IMR-90 (cell line): ENCODE results near the gene PLXNA4. TPM values are rescaled to one million over a fixed set of nuclear protein-coding genes. Genes with fewer than 3 reads are reported as not detected.

Experiments used
- ATAC-seq: fragments of 200-7000 bp; cut with Tn5 transposase; 2 replicates; pipeline ENCODE4 v1.9.1; 2020; ENCODE audit warnings: low read depth, mild to moderate bottlenecking, moderate library complexity
- BruUV-seq: library from RNA; stranded (reverse); fragments of 400-500 nt; replicated peaks from 2 replicates; lab custom pipeline; 2021; lab: Mats Ljungman, UMichigan
- CTCF ChIA-PET: fragments of 300-600 bp; formaldehyde crosslinking; extraction: SDS; loops from one replicate; lab custom pipeline; 2021; ENCODE audit warnings: antibody characterized with exemption; lab: Yijun Ruan, JAX
- POLR2A ChIA-PET: fragments of 300-600 bp; sonication (Branson Sonifier 250); formaldehyde crosslinking; loops from one replicate; lab custom pipeline; 2022; ENCODE audit warnings: antibody characterized with exemption; ENCODE audit not compliant: unreplicated experiment; lab: Charles Lee
- DNase-seq: peaks from one replicate; pipeline ENCODE4 v3.0.0; 2013
- H2AFZ ChIP-seq: replicated peaks from 2 replicates; pipeline ENCODE3; 2013; ENCODE audit warnings: low read length, mild to moderate bottlenecking; ENCODE audit not compliant: poor library complexity
- H2AK5ac ChIP-seq: 2 replicates; pipeline ENCODE4 v1.6.1; 2013; ENCODE audit warnings: low read depth, low read length, inconsistent platforms
- H2AK9ac ChIP-seq: replicated peaks from 2 replicates; pipeline ENCODE3; 2013; ENCODE audit warnings: mild to moderate bottlenecking, low read depth, low read length, moderate library complexity; ENCODE audit not compliant: poor library complexity
- H2BK120ac ChIP-seq: 2 replicates; pipeline ENCODE4 v1.6.1; 2013; ENCODE audit warnings: low read depth, low read length, inconsistent platforms
- H2BK15ac ChIP-seq: 3 replicates; pipeline ENCODE4 v1.6.1; 2013; ENCODE audit warnings: low read depth, low read length, inconsistent platforms
- H2BK20ac ChIP-seq: 2 replicates; pipeline ENCODE4 v1.6.1; 2013; ENCODE audit warnings: low read depth, mild to moderate bottlenecking, inconsistent platforms, low read length, moderate library complexity
- H2BK5ac ChIP-seq: 2 replicates; pipeline ENCODE4 v1.6.1; 2013; ENCODE audit warnings: mild to moderate bottlenecking, low read depth, low read length, inconsistent platforms; ENCODE audit not compliant: poor library complexity, severe bottlenecking
- H3K14ac ChIP-seq: replicated peaks from 2 replicates; pipeline ENCODE4 v1.6.1; 2013; ENCODE audit warnings: low read depth, low read length, inconsistent platforms
- H3K18ac ChIP-seq: 2 replicates; pipeline ENCODE4 v1.6.1; 2013; ENCODE audit warnings: low read depth, low read length, control low read depth
- H3K23ac ChIP-seq: 2 replicates; pipeline ENCODE4 v1.6.1; 2013; ENCODE audit warnings: low read depth, low read length, inconsistent platforms
- H3K27ac ChIP-seq: 2 replicates; pipeline ENCODE4 v1.5.1; 2013; ENCODE audit warnings: mild to moderate bottlenecking, control low read depth, low read length; ENCODE audit not compliant: insufficient read depth
- H3K27me3 ChIP-seq: 2 replicates; pipeline ENCODE4 v1.6.1; 2013; ENCODE audit warnings: low read length; ENCODE audit not compliant: control insufficient read depth, insufficient read depth
- H3K36me3 ChIP-seq: 2 replicates; pipeline ENCODE4 v1.6.1; 2013; ENCODE audit warnings: low read length, mixed read lengths; ENCODE audit not compliant: control insufficient read depth, insufficient read depth
- H3K4ac ChIP-seq: 2 replicates; pipeline ENCODE4 v1.6.1; 2013; ENCODE audit warnings: low read depth, low read length, inconsistent platforms
- H3K4me1 ChIP-seq: 2 replicates; pipeline ENCODE4 v1.6.1; 2013; ENCODE audit warnings: low read length, mixed read lengths; ENCODE audit not compliant: control insufficient read depth, insufficient read depth
- H3K4me2 ChIP-seq: 2 replicates; pipeline ENCODE4 v1.6.1; 2013; ENCODE audit warnings: low read depth, mild to moderate bottlenecking, control low read depth, low read length, moderate library complexity
- H3K4me3 ChIP-seq: 2 replicates; pipeline ENCODE4 v1.5.1; 2013; ENCODE audit warnings: low read depth, mild to moderate bottlenecking, control low read depth, low read length, moderate library complexity; ENCODE audit not compliant: insufficient read depth
- H3K56ac ChIP-seq: 2 replicates; pipeline ENCODE4 v1.6.1; 2013; ENCODE audit warnings: low read length, inconsistent platforms; ENCODE audit not compliant: insufficient read depth; ENCODE audit errors: extremely low read depth
- H3K79me1 ChIP-seq, 2 experiments: 2 replicates each; pipeline ENCODE4 v1.6.1; 2013; ENCODE audit warnings: low read length in 2 of 2, inconsistent platforms in 1 of 2, low read depth in 1 of 2
- H3K9ac ChIP-seq: 2 replicates; pipeline ENCODE4 v1.6.1; 2013; ENCODE audit warnings: low read depth, low read length, control low read depth
- H3K9me1 ChIP-seq: 2 replicates; pipeline ENCODE4 v1.6.1; 2013; ENCODE audit warnings: low read length, inconsistent platforms; ENCODE audit not compliant: insufficient read depth
- H3K9me3 ChIP-seq: 2 replicates; pipeline ENCODE4 v1.6.1; 2013; ENCODE audit warnings: low read length; ENCODE audit not compliant: control insufficient read depth, insufficient read depth
- H4K20me1 ChIP-seq: 2 replicates; pipeline ENCODE4 v1.6.1; 2013; ENCODE audit warnings: low read length, inconsistent platforms; ENCODE audit not compliant: insufficient read depth
- H4K5ac ChIP-seq: 2 replicates; pipeline ENCODE4 v1.6.1; 2013; ENCODE audit warnings: mild to moderate bottlenecking, low read depth, low read length, control low read depth
- H4K8ac ChIP-seq, 2 experiments: 2 replicates each; pipeline ENCODE4 v1.6.1; 2013; ENCODE audit warnings: low read depth in 2 of 2, low read length in 2 of 2, control low read depth in 1 of 2, inconsistent platforms in 1 of 2
- H4K91ac ChIP-seq: 2 replicates; pipeline ENCODE4 v1.6.1; 2013; ENCODE audit warnings: low read depth, low read length, inconsistent platforms; ENCODE audit not compliant: insufficient read depth
- BHLHE40 ChIP-seq: fragments of 150-350 bp; IDR thresholded peaks from 2 replicates; pipeline ENCODE4 v1.6.1; 2016; ENCODE audit warnings: mild to moderate bottlenecking, low read depth, low read length
- CEBPB ChIP-seq: IDR thresholded peaks from 2 replicates; pipeline ENCODE4 v1.6.1; 2012; ENCODE audit warnings: low read depth, low read length, improper control_type of control experiment
- CHD1 ChIP-seq: IDR thresholded peaks from 2 replicates; pipeline ENCODE4 v1.6.1; 2012; ENCODE audit warnings: low read depth, low read length, improper control_type of control experiment
- CTCF ChIP-seq: conservative IDR thresholded peaks from 2 replicates; pipeline ENCODE4 v1.5.1; 2012; ENCODE audit warnings: mild to moderate bottlenecking, low read depth, low read length, improper control_type of control experiment
- FOS ChIP-seq: fragments of 150-350 bp; IDR thresholded peaks from 2 replicates; pipeline ENCODE4 v1.6.1; 2016; ENCODE audit warnings: low read depth, low read length
- MAFK ChIP-seq: IDR thresholded peaks from 2 replicates; pipeline ENCODE4 v1.6.1; 2012; ENCODE audit warnings: low read depth, low read length, improper control_type of control experiment
- MAZ ChIP-seq: IDR thresholded peaks from 2 replicates; pipeline ENCODE4 v1.6.1; 2012; ENCODE audit warnings: low read depth, mild to moderate bottlenecking, low read length, improper control_type of control experiment, moderate library complexity, borderline replicate concordance
- MXI1 ChIP-seq: IDR thresholded peaks from 2 replicates; pipeline ENCODE4 v1.6.1; 2012; ENCODE audit warnings: low read depth, mild to moderate bottlenecking, low read length, moderate library complexity, borderline replicate concordance
- NFE2L2 ChIP-seq: fragments of 150-350 bp; IDR thresholded peaks from 2 replicates; pipeline ENCODE4 v1.6.1; 2016; ENCODE audit warnings: low read depth, mild to moderate bottlenecking, low read length
- POLR2A ChIP-seq: IDR thresholded peaks from 2 replicates; pipeline ENCODE4 v1.6.1; 2012; ENCODE audit warnings: mild to moderate bottlenecking, low read depth, low read length
- RAD21 ChIP-seq: IDR thresholded peaks from 2 replicates; pipeline ENCODE4 v1.6.1; 2012; ENCODE audit warnings: low read length, improper control_type of control experiment
- RFX5 ChIP-seq: IDR thresholded peaks from 2 replicates; pipeline ENCODE4 v1.8.0; 2012; ENCODE audit warnings: low read depth, mild to moderate bottlenecking, low read length, moderate library complexity
- USF2 ChIP-seq: fragments of 150-350 bp; IDR thresholded peaks from 2 replicates; pipeline ENCODE4 v1.6.1; 2017; ENCODE audit warnings: mild to moderate bottlenecking, antibody characterized with exemption, low read length, low read depth
- WGBS, 2 experiments: methylation state at CpG; one replicate each; pipeline versions ENCODE4 v1.1.5 to v1.1.7; 2013; ENCODE audit warnings: missing lambda C conversion rate in 2 of 2; ENCODE audit not compliant: insufficient read length in 1 of 2; ENCODE audit errors: extremely low coverage in 2 of 2; 5-methylcytosine and 5-hydroxymethylcytosine counted together
- dilution Hi-C: fragments of 300-500 bp; cut with HindIII; formaldehyde crosslinking; loops from one replicate; pipeline ENCODE4 v1.14.3; 2018; ENCODE audit warnings: low sequenced_read_pairs; ENCODE audit not compliant: unreplicated experiment
- in situ Hi-C: fragments of 300-500 bp; cut with MboI; formaldehyde crosslinking; loops from 3 replicates; pipeline ENCODE4 v1.14.3; 2019; ENCODE audit warnings: low sequenced_read_pairs, inconsistent platforms, mixed read lengths
- intact Hi-C: fragments of 100-400 bp; cut with micrococcal nuclease; formaldehyde crosslinking; loops from 2 replicates; pipeline ENCODE4 v1.10.0; 2022
- polyA plus RNA-seq, 3 experiments: library from polyadenylated mRNA; depleted of rRNA; stranded (reverse); fragments of >200 nt; gene quantifications; 2 replicates each; pipeline ENCODE4 v1.2.3, GENCODE V29; 2012; ENCODE audit warnings: low replicate concordance in 1 of 3
- total RNA-seq: library from RNA; depleted of rRNA; stranded (reverse); fragments of >200 nt; gene quantifications from 2 replicates; pipeline ENCODE4 v1.2.3, GENCODE V29; 2012
- TF ChIP-seq, protein P1 (sequence below): fragments of 150-350 bp; IDR thresholded peaks from 2 replicates; pipeline ENCODE4 v1.6.1; 2016; ENCODE audit warnings: low read depth, mild to moderate bottlenecking, low read length, moderate library complexity, borderline replicate concordance

Gene PLXNA4
- total and polyA plus RNA-seq, 2 of the 4 experiments (the other 2 are of a cell fraction) = under 0.01 TPM

- Histone ChIP-seq H3K9me3 (no peaks in the 10 kb centered on the region), H3K4me1 (no peaks in the 10 kb centered on the region), H3K18ac (no peak overlapping the region), H2AK9ac (no peak overlapping the region), H4K20me1 (no peaks in the 10 kb centered on the region), H2BK15ac (no peak overlapping the region), H3K9me1 (no peaks in the 10 kb centered on the region), H3K36me3 (no peaks in the 10 kb centered on the region), H4K5ac (no peak overlapping the region), H4K91ac (no peak overlapping the region), H3K27ac (no peak overlapping the region), H4K8ac (no peak overlapping the region), H3K4me2 (no peak overlapping the region), H3K9ac (no peak overlapping the region), H2AFZ (no peak overlapping the region), H3K4ac (no peak overlapping the region), H3K14ac (no peak overlapping the region), H3K56ac (no peak overlapping the region), H2BK5ac (no peak overlapping the region), H2AK5ac (no peak overlapping the region), H3K27me3 (no peaks in the 10 kb centered on the region), H2BK120ac (no peak overlapping the region), H2BK20ac (no peak overlapping the region), H3K79me1 (no peaks in the 10 kb centered on the region), H3K4me3 (no peak overlapping the region), H3K23ac (no peak overlapping the region)
- in situ Hi-C loops (loop anchor here (25.0 kb wide), 1 partner anchor 1128 kb away; no protein-coding TSS in a partner anchor), intact Hi-C loops (no loop called here), dilution Hi-C loops (no loop called here)
- BruUV-seq = no TSS peak
- ChIA-PET POLR2A (no interaction called here), CTCF (interaction anchor here (1.0 kb wide), 1 partner anchor 9 kb away, joined by 4 read pairs; no protein-coding TSS in a partner anchor)
- ATAC-seq = no peak
- TF ChIP-seq CEBPB (no peak), BHLHE40 (no peak), RFX5 (no peak), CHD1 (no peak), NFE2L2 (no peak), USF2 (no peak), CTCF (no peak), POLR2A (no peak), MAZ (no peak), RAD21 (no peak), MXI1 (no peak), FOS (no peak), MAFK (no peak)
- TF ChIP-seq, protein P1, sequence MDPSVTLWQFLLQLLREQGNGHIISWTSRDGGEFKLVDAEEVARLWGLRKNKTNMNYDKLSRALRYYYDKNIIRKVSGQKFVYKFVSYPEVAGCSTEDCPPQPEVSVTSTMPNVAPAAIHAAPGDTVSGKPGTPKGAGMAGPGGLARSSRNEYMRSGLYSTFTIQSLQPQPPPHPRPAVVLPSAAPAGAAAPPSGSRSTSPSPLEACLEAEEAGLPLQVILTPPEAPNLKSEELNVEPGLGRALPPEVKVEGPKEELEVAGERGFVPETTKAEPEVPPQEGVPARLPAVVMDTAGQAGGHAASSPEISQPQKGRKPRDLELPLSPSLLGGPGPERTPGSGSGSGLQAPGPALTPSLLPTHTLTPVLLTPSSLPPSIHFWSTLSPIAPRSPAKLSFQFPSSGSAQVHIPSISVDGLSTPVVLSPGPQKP = no peak
- DNase-seq = no peak
- 50% methylated on average over 5 of the region's 9 CpGs; no CpG with 5 or more reads in 1 of the 2 experiments for WGBS, 2 experiments
Observed at GRCh38 chr7:132309102-132309805, 267.0 kb downstream of the PLXNA4 start.
